OCI-LY1 (cell line): ENCODE measurements around the gene CSMD2.

Experiments used
- CTCF ChIP-seq: fragments of 200-600 bp; sonication (generic), shearing (Covaris generic); IDR thresholded peaks from 2 replicates; pipeline ENCODE4 v1.5.1; 2017; ENCODE audit warnings: mild to moderate bottlenecking, antibody characterized with exemption, low read length, moderate library complexity, mixed read lengths
- EZH2 ChIP-seq: fragments of 200-600 bp; sonication (generic), shearing (Covaris generic); IDR thresholded peaks from 2 replicates; pipeline ENCODE4 v1.8.0; 2017; ENCODE audit warnings: borderline replicate concordance, mixed run types, mild to moderate bottlenecking, antibody characterized with exemption, low read length, moderate library complexity, mixed read lengths

DNA sequence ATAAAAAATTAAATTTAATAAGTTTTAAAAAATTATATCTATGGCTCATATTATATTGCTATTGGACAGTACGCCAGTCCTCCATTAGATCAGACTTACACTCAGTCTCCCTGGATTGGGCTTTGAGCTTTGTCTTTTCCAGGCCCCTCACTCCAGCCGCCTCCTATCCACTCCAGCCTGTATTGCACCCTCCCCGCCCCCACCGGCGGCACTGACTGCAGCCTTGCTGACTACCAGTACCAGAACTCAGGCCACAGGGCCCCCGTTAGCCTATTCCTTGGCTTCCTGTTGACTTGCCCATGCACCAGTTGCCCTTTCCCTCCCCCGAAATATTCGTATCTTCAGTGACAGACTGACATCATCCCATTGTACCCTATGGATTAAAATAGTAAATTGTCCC lies 127.9 kb downstream of the CSMD2 start:
- TF ChIP-seq CTCF (no peak), EZH2 (no peak)
